Glutamatergic neuron (in vitro differentiated cells): ENCODE results near the gene HDDC3. TPM values are rescaled to one million over a fixed set of nuclear protein-coding genes. Genes with fewer than 3 reads are reported as not detected.
"Not testable (repeated sequence)": the region's sequence is repeated elsewhere in the genome, so short reads cannot be mapped to it uniquely, and the experiment has no call there.

Experiments used
- DNase-seq: peaks from one replicate; pipeline ENCODE4 v3.0.0; 2022
- H3K27ac Mint-ChIP-seq: one replicate; pipeline ENCODE4 v1.8.0; 2020; ENCODE audit warnings: mild to moderate bottlenecking, mixed read lengths, inconsistent platforms; ENCODE audit not compliant: unreplicated experiment
- H3K27me3 Mint-ChIP-seq: one replicate; pipeline ENCODE4 v1.8.0; 2020; ENCODE audit warnings: mild to moderate bottlenecking, moderate library complexity, mixed read lengths, inconsistent platforms; ENCODE audit not compliant: unreplicated experiment
- H3K36me3 Mint-ChIP-seq: one replicate; pipeline ENCODE4 v1.8.0; 2020; ENCODE audit warnings: mild to moderate bottlenecking, mixed read lengths, inconsistent platforms; ENCODE audit not compliant: unreplicated experiment
- H3K4me1 Mint-ChIP-seq: one replicate; pipeline ENCODE4 v1.8.0; 2020; ENCODE audit warnings: mild to moderate bottlenecking, low read depth, mixed read lengths, inconsistent platforms; ENCODE audit not compliant: unreplicated experiment
- H3K4me3 Mint-ChIP-seq: one replicate; pipeline ENCODE4 v1.8.0; 2020; ENCODE audit warnings: mild to moderate bottlenecking, mixed read lengths, inconsistent platforms; ENCODE audit not compliant: unreplicated experiment
- H3K9me3 Mint-ChIP-seq: one replicate; pipeline ENCODE4 v1.8.0; 2020; ENCODE audit warnings: mild to moderate bottlenecking, moderate library complexity, mixed read lengths, inconsistent platforms; ENCODE audit not compliant: unreplicated experiment
- CTCF ChIP-seq: fragments of 200-600 bp; sonication (generic); IDR thresholded peaks from one replicate; pipeline ENCODE4 v1.5.0; 2021; ENCODE audit not compliant: partially characterized antibody, unreplicated experiment
- total RNA-seq: library from RNA; stranded (reverse); fragmentation: NEBNext Ultra II Directional; extraction: Animal tissue kit (Norgen Biotek cat#: 25700); gene quantifications from one replicate; pipeline ENCODE4 v1.2.1, GENCODE V29; 2021; ENCODE audit not compliant: unreplicated experiment

The HDDC3 gene
- total RNA-seq, 1 donor from 2014 or later = 10.7 TPM

GRCh38 chr15:90901175-90902039 lies 30.9 kb downstream of the HDDC3 start:
- H3K27ac Mint-ChIP-seq = no peak overlapping the region
- H3K36me3 Mint-ChIP-seq = peaks cover 6% of the 10 kb centered on the region
- no peak for TF ChIP-seq CTCF
- H3K27me3 Mint-ChIP-seq = peaks cover 11% of the 10 kb centered on the region
- peaks cover 9% of the 10 kb centered on the region for H3K4me1 Mint-ChIP-seq
- DNase-seq = no peak
- H3K4me3 Mint-ChIP-seq = peak overlapping the region; percentile 89
- H3K9me3 Mint-ChIP-seq = peaks cover 5% of the 10 kb centered on the region

GRCh38 chr15:90897131-90897655 lies 35.2 kb downstream of the HDDC3 start:
- H3K27me3 Mint-ChIP-seq, H3K36me3 Mint-ChIP-seq, H3K4me3 Mint-ChIP-seq, DNase-seq, H3K9me3 Mint-ChIP-seq, H3K4me1 Mint-ChIP-seq, H3K27ac Mint-ChIP-seq: not testable (repeated sequence)

GRCh38 chr15:90895571-90896117 lies 36.7 kb downstream of the HDDC3 start:
- no peaks in the 10 kb centered on the region for H3K36me3 Mint-ChIP-seq
- H3K4me3 Mint-ChIP-seq = no peak overlapping the region
- peaks cover 4% of the 10 kb centered on the region for H3K4me1 Mint-ChIP-seq
- TF ChIP-seq CTCF = peak; percentile 34
- H3K27ac Mint-ChIP-seq = peak overlapping the region; percentile 16
- peak; percentile 46 for DNase-seq
- peaks cover 2% of the 10 kb centered on the region for H3K9me3 Mint-ChIP-seq
- H3K27me3 Mint-ChIP-seq = peaks cover 2% of the 10 kb centered on the region

- H3K4me1 Mint-ChIP-seq = peaks cover 5% of the 10 kb centered on the region
- no peak for TF ChIP-seq CTCF
- H3K27ac Mint-ChIP-seq = no peak overlapping the region
- no peaks in the 10 kb centered on the region for H3K36me3 Mint-ChIP-seq
- peaks cover 1% of the 10 kb centered on the region for H3K9me3 Mint-ChIP-seq
- no peak overlapping the region for H3K4me3 Mint-ChIP-seq
- peaks cover 3% of the 10 kb centered on the region for H3K27me3 Mint-ChIP-seq
- no peak for DNase-seq
These were observed 38.9 kb downstream of the HDDC3 start for GRCh38 chr15:90893175-90894090.

- no peaks in the 10 kb centered on the region for H3K9me3 Mint-ChIP-seq
These were observed 39.7 kb downstream of the HDDC3 start for GRCh38 chr15:90892498-90893174.

More at GRCh38 chr15:90892498-90893174, 39.7 kb downstream of the HDDC3 start:
- no peak for TF ChIP-seq CTCF
- Mint-ChIP-seq H3K27me3 (peaks cover 5% of the 10 kb centered on the region), H3K4me3 (no peak overlapping the region), H3K36me3 (no peaks in the 10 kb centered on the region), H3K27ac (no peak overlapping the region), H3K4me1 (peaks cover 7% of the 10 kb centered on the region)
- no peak for DNase-seq
